Skeletal muscle cell (primary cell): Measurements from ENCODE around the gene SESN2.
A peak's percentile ranks its signal among the peaks of the same experiment; 100 is the strongest.

Source experiments
- DNase-seq: peaks from one replicate; pipeline ENCODE4 v3.0.0-alpha.2; 2010; ENCODE audit warnings: low read depth
- H3K4me3 ChIP-seq: 2 replicates; pipeline ENCODE4 v1.5.1; 2011; ENCODE audit warnings: low read depth, mild to moderate bottlenecking, control low read depth, low read length, moderate library complexity

The SESN2 gene

GRCh38 chr1:28249013-28249865, 10.1 kb upstream of the SESN2 start:
- no peak for DNase-seq
- peak overlapping the region; percentile 10 for H3K4me3 ChIP-seq

GRCh38 chr1:28249866-28250295, 9.4 kb upstream of the SESN2 start:
- DNase-seq, result no peak
- H3K4me3 ChIP-seq, result no peak overlapping the region

- H3K4me3 ChIP-seq, result no peak overlapping the region
- DNase-seq, result no peak
Measured at GRCh38 chr1:28256197-28256827, 3.0 kb upstream of the SESN2 start.

- DNase-seq, result no peak
Measured at GRCh38 chr1:28257736-28258135, 1.6 kb upstream of the SESN2 start.

GRCh38 chr1:28258628-28259251, 578 bp upstream of the SESN2 start:
- H3K4me3 ChIP-seq, result no peak overlapping the region
- no peak for DNase-seq

More at GRCh38 chr1:28257736-28258135, 1.6 kb upstream of the SESN2 start:
- no peak overlapping the region for H3K4me3 ChIP-seq

DNA sequence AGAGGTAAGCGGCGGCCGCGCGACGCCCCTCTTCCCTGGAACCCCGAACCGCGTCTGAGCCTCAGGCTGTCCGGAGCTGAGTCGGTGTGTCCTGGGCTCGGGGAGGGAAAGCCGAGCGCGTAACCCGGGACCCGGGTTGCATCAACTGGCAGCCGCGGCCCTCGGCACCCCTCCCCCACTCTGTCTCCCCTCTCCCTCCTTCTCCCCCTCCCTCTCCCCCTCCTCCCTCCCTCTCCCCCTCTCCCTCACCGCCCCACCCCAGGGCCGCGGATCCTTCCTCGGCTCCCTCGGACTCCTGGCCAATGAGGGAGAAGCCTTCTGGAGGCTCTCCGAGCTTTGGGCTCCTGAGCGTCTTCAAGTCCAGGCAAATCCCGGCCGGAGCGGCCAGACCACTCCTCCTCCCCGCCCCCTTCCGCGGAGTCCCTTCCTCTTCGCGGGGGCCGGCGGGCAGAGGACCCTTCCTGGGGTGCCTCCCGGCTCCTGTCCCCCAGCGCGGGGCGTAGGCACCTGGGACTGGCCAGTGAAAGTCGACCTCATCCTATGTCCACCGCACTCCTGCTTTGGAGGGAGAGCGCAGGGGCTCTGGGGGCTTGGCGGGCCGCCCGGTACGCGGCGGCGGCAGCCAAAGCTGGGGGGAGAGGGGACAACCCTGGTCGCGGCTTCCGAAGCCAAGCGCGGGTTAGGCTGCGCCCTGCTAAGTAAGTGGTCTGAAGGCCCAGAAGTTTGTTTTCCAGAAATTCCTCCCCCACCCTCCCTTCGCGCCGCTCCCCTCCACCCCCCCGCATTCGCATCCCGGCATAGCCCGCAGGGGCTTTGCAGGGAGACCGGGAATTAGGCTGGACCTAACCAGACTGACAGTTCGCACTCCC, 850 bp downstream of the SESN2 start:
- peak; percentile 75 for DNase-seq
- peak overlapping the region; percentile 97 for H3K4me3 ChIP-seq

- no peak for DNase-seq
- H3K4me3 ChIP-seq, result peak overlapping the region; percentile 97
Measured at GRCh38 chr1:28260803-28261174, 1.5 kb downstream of the SESN2 start.

DNA sequence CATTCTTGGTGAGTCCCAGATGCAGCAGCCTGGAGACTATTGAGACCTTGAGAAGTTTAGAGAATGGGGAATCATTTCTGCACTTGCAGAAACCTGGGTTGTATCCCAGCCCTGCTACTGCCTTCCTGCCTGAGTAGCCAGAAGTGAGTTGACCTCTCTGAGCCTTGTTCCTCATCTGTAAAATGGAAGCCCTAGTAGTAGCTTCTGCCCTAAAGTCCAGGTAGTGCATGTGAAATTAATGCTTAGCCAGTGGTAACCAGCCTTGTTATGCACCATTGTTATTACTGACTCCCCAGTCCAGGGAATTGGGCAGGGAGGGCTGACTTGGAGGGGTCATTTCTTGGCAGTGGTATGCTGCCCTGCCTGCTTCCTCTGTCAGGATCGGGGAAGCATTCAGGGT, 5.6 kb downstream of the SESN2 start:
- no peak overlapping the region for H3K4me3 ChIP-seq
- DNase-seq, result no peak

DNA sequence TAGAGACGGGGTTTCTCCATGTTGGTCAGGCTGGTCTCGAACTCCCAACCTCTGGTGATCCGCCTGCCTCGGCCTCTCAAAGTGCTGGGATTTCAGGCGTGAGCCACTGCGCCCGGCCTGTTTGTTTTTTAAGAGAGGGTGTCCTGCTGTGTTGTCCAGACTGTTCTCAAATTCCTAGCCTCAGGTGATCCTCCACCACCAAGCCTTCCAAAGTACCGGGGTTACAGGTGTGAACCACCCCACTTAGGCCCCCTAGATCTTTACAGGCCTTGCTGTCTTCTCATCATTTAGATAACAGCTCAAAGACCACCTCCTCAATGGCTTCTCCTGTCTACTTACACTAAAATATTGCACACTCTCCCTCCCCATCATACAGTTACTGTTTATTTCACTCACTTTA, 6.3 kb downstream of the SESN2 start:
- no peak for DNase-seq
- H3K4me3 ChIP-seq, result no peak overlapping the region

DNA sequence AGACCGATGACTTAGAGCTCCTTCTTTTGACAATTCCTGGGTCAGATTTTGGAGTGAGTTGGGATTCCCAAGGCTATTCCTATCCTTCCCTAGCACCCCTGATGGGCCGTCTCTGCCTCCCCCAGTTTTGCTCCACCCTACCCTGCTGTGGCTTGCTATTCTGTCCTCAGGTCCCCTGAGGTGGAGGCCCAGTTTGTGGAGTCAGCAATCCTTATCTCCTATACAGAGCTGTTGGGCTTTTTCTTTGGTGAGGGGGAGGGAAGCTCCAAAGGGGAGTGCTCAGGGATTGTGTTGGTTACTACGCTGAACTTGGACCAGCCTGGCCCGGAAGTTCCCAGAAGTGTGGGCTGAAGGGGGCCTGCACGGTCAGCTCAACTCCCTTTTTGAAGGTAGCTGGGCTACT, 7.6 kb downstream of the SESN2 start:
- H3K4me3 ChIP-seq, result no peak overlapping the region
- no peak for DNase-seq

DNA sequence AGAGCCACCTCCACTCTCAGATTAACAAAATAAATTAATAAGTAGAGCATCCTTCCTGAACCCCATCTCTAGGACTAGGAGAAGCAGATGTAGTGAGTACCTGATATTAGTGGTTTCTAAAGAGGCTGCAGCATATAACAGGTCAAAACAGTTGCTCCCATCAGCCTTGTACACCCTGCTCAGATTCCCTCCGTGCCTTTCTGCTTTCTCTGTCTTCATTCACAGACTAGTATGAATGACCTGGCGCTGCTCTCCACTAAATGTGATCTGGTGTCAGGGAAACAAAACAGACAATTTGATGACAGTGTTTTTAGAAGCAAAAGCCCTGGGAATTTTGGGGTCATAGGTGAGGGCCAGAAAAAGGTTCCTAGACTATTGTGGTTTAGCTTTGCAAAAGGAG, 8.3 kb downstream of the SESN2 start:
- DNase-seq, result no peak
- H3K4me3 ChIP-seq, result no peak overlapping the region

DNA sequence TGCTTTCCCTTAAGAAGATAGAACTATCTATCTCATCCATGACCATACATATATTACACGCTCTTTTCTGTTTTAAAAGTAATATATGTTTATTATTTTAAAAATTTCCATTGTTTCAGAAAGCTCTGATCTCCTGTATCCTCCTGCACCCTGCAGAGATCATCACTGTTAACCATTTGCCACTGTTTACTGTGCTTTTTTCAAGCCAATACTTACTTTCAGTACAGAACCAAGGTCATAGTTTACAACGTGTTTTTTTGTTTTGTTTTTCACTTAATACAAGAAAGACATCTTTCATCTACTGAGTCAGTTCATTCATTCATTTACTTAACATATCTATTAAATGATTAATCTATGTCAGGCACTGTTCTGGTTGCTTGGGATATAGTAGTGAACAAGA, 10.2 kb downstream of the SESN2 start:
- no peak for DNase-seq

DNA sequence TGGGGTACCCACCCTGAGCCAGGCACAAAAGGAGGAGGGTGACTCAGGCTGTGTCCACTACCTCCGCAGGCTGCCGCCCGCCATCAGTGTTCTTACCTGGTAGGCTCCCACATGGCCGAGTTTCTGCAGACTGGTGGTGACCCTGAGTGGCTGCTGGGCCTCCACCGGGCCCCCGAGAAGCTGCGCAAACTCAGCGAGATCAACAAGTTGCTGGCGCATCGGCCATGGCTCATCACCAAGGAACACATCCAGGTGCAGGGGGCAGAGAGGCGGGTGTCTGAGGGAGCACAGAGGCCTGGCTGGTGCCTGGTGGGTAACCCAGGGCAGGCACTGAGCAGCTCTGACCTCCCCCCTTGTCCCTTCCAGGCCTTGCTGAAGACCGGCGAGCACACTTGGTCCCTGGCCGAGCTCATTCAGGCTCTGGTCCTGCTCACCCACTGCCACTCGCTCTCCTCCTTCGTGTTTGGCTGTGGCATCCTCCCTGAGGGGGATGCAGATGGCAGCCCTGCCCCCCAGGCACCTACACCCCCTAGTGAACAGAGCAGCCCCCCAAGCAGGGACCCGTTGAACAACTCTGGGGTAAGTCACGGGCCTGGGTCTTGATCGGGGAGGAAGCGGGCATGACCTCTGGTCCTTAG, 13.0 kb downstream of the SESN2 start:
- DNase-seq, result no peak

More for the DNA sequence above, 10.2 kb downstream of the SESN2 start:
- H3K4me3 ChIP-seq, result no peak overlapping the region

GRCh38 chr1:28273216-28273860, 14.0 kb downstream of the SESN2 start:
- no peak overlapping the region for H3K4me3 ChIP-seq
- DNase-seq, result no peak

More for the DNA sequence above, 13.0 kb downstream of the SESN2 start:
- H3K4me3 ChIP-seq, result no peak overlapping the region

DNA sequence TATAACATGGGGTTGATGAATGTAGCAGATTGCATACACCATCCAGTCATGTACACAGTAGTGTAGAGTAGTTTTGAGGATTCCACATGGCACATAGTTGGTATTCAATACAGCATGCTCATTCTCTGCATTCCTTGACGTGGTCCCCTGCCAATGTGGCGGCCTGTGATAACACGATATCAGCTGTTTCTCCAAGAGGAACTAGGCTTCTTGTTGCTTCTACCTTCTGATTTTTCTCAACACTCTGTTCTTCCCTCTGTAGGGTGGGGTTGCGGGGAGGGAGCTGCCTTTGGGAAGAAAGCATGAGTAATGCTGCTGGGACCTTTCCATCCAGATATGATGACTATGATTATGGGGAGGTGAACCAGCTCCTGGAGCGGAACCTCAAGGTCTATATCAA, 19.4 kb downstream of the SESN2 start:
- no peak for DNase-seq

GRCh38 chr1:28279721-28280120, 20.4 kb downstream of the SESN2 start:
- no peak for DNase-seq

More for the DNA sequence above, 19.4 kb downstream of the SESN2 start:
- no peak overlapping the region for H3K4me3 ChIP-seq

DNA sequence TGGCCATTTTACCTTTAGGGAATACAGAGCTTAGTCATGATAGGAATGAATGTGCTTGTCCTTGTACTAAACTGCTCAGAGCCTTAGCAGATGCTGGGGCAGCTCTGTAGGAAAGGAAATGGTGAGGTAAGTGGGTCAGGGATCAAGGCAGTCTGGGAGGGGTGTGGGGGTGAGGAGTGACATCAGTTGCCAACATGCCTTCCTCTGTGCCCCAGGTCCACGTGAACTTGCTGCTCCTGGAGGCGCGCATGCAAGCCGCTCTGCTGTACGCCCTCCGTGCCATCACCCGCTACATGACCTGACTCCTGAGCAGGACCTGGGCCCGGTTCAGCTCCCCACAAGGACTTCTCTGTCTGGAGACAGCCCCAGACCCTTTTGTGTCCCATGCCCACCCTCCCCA, 21.2 kb downstream of the SESN2 start:
- H3K4me3 ChIP-seq, result no peak overlapping the region
- no peak for DNase-seq

More at GRCh38 chr1:28279721-28280120, 20.4 kb downstream of the SESN2 start:
- H3K4me3 ChIP-seq, result no peak overlapping the region

DNA sequence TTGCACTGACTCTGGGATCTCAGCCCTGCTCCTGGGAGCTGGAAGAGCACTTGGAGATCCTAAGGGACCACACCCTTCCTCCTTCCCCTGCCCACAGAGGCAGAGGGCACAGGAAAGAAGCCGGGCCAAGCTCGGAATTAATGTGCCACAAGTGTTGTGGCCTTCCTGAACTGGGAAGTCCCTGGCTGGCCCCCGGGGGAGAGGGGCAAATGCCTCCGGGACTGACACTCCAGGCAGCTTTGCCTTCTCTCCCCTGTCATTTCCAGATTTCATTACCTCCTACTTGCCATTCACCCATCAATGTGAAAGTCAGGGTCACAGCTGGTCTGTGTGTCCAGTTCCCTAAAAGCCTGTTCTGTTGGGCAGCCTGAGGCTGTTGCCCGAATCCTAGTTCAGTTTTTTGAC, 21.7 kb downstream of the SESN2 start:
- H3K4me3 ChIP-seq, result no peak overlapping the region
- no peak for DNase-seq
